Calu3 (cell line): Measurements from ENCODE around the gene KRT16. TPM values are rescaled to one million over a fixed set of nuclear protein-coding genes. Genes with fewer than 3 reads are reported as not detected.

Experiments
- BruUV-seq: library from RNA; stranded (reverse); fragments of 400-500 nt; replicated peaks from 2 replicates; lab custom pipeline; 2021; lab: Mats Ljungman, UMichigan
- CTCF ChIA-PET: fragments of 300-600 bp; sonication (Branson Sonifier 250); formaldehyde crosslinking; loops from one replicate; lab custom pipeline; 2022; ENCODE audit warnings: antibody characterized with exemption; lab: Charles Lee
- DNase-seq: peaks from one replicate; pipeline ENCODE4 v3.0.0; 2022
- H3K27ac Mint-ChIP-seq: one replicate; pipeline ENCODE4 v1.8.0; 2022; ENCODE audit warnings: mixed read lengths; ENCODE audit not compliant: unreplicated experiment
- H3K27me3 Mint-ChIP-seq: one replicate; pipeline ENCODE4 v1.8.0; 2022; ENCODE audit warnings: mixed read lengths; ENCODE audit not compliant: unreplicated experiment
- H3K36me3 Mint-ChIP-seq: one replicate; pipeline ENCODE4 v1.8.0; 2022; ENCODE audit warnings: mild to moderate bottlenecking, moderate library complexity, mixed read lengths; ENCODE audit not compliant: insufficient read depth, unreplicated experiment
- H3K4me1 Mint-ChIP-seq: one replicate; pipeline ENCODE4 v1.8.0; 2022; ENCODE audit warnings: mild to moderate bottlenecking, low read depth, mixed read lengths; ENCODE audit not compliant: unreplicated experiment
- H3K4me3 Mint-ChIP-seq: one replicate; pipeline ENCODE4 v1.8.0; 2022; ENCODE audit warnings: mild to moderate bottlenecking, low read depth, moderate library complexity, mixed read lengths; ENCODE audit not compliant: unreplicated experiment
- H3K9me3 Mint-ChIP-seq: one replicate; pipeline ENCODE4 v1.8.0; 2022; ENCODE audit warnings: low read depth, mixed read lengths; ENCODE audit not compliant: unreplicated experiment
- intact Hi-C: fragments of 100-400 bp; cut with micrococcal nuclease; formaldehyde crosslinking; loops from one replicate; pipeline ENCODE4 v1.10.0; 2022; ENCODE audit not compliant: unreplicated experiment
- total RNA-seq: library from RNA; stranded (reverse); gene quantifications from 2 replicates; pipeline ENCODE4 v1.2.3, GENCODE V29; 2022
- TF ChIP-seq, protein P1 (sequence below): fragments of 200-600 bp; IDR thresholded peaks from one replicate; pipeline ENCODE4 v1.8.0; 2022; ENCODE audit warnings: antibody characterized with exemption; ENCODE audit not compliant: unreplicated experiment

The KRT16 gene
- total RNA-seq, 1 experiment from 2014 or later = 3.8 TPM

DNA sequence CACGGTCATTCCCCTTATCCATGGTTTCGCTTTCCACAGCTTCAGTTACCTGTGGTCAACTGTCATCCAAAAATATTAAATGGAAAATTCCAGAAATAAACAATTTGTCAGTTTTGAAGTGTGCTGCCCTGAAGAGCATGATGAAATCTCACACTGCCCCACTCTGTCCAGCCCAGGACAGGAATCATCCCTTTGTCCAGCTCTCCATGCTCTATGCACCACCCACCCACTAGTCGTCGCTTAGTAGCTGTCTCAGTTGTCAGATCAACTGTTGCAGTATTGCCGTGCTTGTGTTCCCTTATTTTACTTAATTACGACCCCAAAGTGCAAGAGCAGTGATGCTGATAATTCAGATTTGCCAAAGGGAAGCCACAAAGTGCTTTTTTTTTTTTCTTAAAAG lies 51.0 kb downstream of the KRT16 start:
- H3K36me3 Mint-ChIP-seq = no peaks in the 10 kb centered on the region
- peaks cover 30% of the 10 kb centered on the region for H3K27me3 Mint-ChIP-seq
- H3K4me3 Mint-ChIP-seq = no peak overlapping the region
- no peaks in the 10 kb centered on the region for H3K9me3 Mint-ChIP-seq
- CTCF ChIA-PET = interaction anchor here (0.7 kb wide), 1 partner anchor 24 kb away, joined by 6 read pairs; no protein-coding TSS in a partner anchor
- no peak overlapping the region for H3K27ac Mint-ChIP-seq
- TF ChIP-seq, protein P1, sequence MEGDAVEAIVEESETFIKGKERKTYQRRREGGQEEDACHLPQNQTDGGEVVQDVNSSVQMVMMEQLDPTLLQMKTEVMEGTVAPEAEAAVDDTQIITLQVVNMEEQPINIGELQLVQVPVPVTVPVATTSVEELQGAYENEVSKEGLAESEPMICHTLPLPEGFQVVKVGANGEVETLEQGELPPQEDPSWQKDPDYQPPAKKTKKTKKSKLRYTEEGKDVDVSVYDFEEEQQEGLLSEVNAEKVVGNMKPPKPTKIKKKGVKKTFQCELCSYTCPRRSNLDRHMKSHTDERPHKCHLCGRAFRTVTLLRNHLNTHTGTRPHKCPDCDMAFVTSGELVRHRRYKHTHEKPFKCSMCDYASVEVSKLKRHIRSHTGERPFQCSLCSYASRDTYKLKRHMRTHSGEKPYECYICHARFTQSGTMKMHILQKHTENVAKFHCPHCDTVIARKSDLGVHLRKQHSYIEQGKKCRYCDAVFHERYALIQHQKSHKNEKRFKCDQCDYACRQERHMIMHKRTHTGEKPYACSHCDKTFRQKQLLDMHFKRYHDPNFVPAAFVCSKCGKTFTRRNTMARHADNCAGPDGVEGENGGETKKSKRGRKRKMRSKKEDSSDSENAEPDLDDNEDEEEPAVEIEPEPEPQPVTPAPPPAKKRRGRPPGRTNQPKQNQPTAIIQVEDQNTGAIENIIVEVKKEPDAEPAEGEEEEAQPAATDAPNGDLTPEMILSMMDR = no peak
- BruUV-seq = no TSS peak
- intact Hi-C loops = no loop called here
- no peak for DNase-seq
- no peaks in the 10 kb centered on the region for H3K4me1 Mint-ChIP-seq

Other genes with a start within 250 kb of the KRT16 start
- gene KRT33B, start 243.0 kb downstream of the KRT16 start, total RNA-seq = not detected in 2 replicates
- not detected in 2 replicates for gene KRT34, start 230.5 kb downstream of the KRT16 start, total RNA-seq
- not detected in 2 replicates for gene KRT31, start 215.2 kb downstream of the KRT16 start, total RNA-seq
- gene KRT37, start 188.2 kb downstream of the KRT16 start, total RNA-seq = not detected in 2 replicates
- not detected in 2 replicates for gene KRT38, start 171.8 kb downstream of the KRT16 start, total RNA-seq
- not detected in 2 replicates for gene KRT32, start 145.4 kb downstream of the KRT16 start, total RNA-seq
- not detected in 2 replicates for gene KRT35, start 131.6 kb downstream of the KRT16 start, total RNA-seq
- gene KRT36, start 122.9 kb downstream of the KRT16 start, total RNA-seq = not detected in 2 replicates
- 45.7 and 323 TPM in 2 replicates for gene KRT13, start 107.2 kb downstream of the KRT16 start, total RNA-seq
- 83.0 and 86.8 TPM in 2 replicates for gene KRT15, start 93.9 kb downstream of the KRT16 start, total RNA-seq
- gene KRT19, start 84.5 kb downstream of the KRT16 start, total RNA-seq = 2,554 and 3,048 TPM in 2 replicates
- gene KRT9, start 40.7 kb downstream of the KRT16 start, total RNA-seq = not detected in 2 replicates
- gene KRT14, start 25.9 kb downstream of the KRT16 start, total RNA-seq = 3.8 and 12.2 TPM in 2 replicates
- 472 and 593 TPM in 2 replicates for gene KRT17, start 11.8 kb upstream of the KRT16 start, total RNA-seq
- 807 and 937 TPM in 2 replicates for gene EIF1, start 76.1 kb upstream of the KRT16 start, total RNA-seq
- gene GAST, start 99.6 kb upstream of the KRT16 start, total RNA-seq = not detected in 2 replicates
- 0.86 and 1.2 TPM in 2 replicates for gene HAP1, start 121.9 kb upstream of the KRT16 start, total RNA-seq
- gene JUP, start 173.9 kb upstream of the KRT16 start, total RNA-seq = 695 and 705 TPM in 2 replicates
- gene P3H4, start 199.2 kb upstream of the KRT16 start, total RNA-seq = 19.9 and 22.5 TPM in 2 replicates
- 0.92 and 3.6 TPM in 2 replicates for gene FKBP10, start 200.2 kb upstream of the KRT16 start, total RNA-seq
- 62.0 and 65.2 TPM in 2 replicates for gene NT5C3B, start 223.5 kb upstream of the KRT16 start, total RNA-seq
- not detected in 2 replicates for gene KLHL10, start 225.1 kb upstream of the KRT16 start, total RNA-seq